LNCaP clone FGC (cell line): Measurements from ENCODE around the gene CXXC5.

Experiments used
- DNase-seq: peaks from one replicate; pipeline ENCODE4 v3.0.0-alpha.2; 2011; ENCODE audit warnings: low read depth
- H3K4me3 ChIP-seq: 2 replicates; pipeline ENCODE4 v1.5.1; 2011; ENCODE audit warnings: mild to moderate bottlenecking, low read depth, low read length, control low read depth
- TF ChIP-seq, protein P1 (sequence below): IDR thresholded peaks from 2 replicates; pipeline ENCODE4 v1.5.1; 2012; ENCODE audit warnings: mild to moderate bottlenecking; ENCODE audit not compliant: control insufficient read depth, insufficient read depth; ENCODE audit errors: extremely low read depth

Gene CXXC5

DNA sequence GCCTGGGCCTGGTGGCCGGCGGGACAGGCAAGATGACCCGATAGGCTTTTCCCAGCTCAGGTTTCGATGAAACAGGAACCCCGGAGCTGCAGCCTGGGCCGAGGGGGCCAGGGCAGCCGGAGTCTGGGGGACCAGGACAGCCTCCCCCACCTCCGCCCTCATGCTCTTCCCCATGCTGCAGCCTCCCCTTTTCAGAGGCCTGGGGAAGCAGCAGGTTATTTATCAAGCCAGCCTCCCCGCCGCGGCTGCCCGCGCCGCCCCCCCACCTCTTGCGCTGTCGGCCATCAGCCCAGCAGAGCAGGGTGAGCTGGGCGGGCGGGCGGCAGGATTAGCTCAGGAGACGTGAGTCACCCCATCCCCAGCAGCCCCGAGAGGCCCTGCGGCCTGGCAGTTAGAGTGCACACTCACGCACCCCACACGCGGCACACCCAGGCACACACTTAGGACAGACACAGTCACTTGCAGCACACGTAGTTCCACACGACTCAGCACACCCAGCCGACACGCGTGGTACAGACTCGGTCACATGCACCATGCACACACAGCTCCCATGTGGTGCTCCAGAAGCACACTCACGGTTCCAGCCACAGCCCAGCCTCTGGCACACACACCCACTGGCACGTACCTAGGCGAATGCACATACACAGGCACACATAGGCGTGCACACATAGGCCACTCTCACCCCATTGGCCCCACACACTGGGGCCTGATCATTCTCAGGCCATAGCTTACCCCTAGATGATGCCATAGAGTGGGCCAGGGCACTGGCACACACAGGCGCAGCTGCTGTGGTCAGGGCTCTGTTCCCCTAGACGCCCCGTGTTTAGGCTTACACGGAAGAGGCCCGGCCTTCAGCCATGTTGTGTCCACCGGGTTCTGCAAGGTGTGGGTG, 13.0 kb downstream of the CXXC5 start:
- TF ChIP-seq, protein P1, sequence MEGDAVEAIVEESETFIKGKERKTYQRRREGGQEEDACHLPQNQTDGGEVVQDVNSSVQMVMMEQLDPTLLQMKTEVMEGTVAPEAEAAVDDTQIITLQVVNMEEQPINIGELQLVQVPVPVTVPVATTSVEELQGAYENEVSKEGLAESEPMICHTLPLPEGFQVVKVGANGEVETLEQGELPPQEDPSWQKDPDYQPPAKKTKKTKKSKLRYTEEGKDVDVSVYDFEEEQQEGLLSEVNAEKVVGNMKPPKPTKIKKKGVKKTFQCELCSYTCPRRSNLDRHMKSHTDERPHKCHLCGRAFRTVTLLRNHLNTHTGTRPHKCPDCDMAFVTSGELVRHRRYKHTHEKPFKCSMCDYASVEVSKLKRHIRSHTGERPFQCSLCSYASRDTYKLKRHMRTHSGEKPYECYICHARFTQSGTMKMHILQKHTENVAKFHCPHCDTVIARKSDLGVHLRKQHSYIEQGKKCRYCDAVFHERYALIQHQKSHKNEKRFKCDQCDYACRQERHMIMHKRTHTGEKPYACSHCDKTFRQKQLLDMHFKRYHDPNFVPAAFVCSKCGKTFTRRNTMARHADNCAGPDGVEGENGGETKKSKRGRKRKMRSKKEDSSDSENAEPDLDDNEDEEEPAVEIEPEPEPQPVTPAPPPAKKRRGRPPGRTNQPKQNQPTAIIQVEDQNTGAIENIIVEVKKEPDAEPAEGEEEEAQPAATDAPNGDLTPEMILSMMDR, result no peak
- DNase-seq, result no peak
- H3K4me3 ChIP-seq, result no peak overlapping the region

DNA sequence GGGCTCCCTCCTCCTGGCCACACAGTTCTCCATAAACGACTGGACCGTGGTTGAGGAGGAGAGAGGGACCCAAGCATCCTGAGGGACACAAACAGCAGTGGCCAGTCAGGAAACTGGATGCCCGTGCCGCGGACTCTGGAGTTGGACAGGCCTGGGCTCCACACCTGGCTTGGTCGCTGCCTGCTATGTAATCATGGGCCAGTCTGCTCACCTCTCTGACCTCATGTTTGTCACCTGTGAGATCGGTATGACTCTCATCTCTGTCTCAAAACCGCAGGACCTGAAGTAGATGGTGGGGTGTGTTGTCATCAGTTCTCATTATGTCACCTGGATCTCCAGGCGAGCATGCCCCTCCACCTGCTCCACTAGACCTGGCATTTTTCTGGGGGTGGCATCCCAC, 14.5 kb downstream of the CXXC5 start:
- no peak overlapping the region for H3K4me3 ChIP-seq
- no peak for DNase-seq
- TF ChIP-seq, protein P1, result no peak

- H3K4me3 ChIP-seq, result no peak overlapping the region
- TF ChIP-seq, protein P1, result no peak
- no peak for DNase-seq
These were observed 15.3 kb downstream of the CXXC5 start for GRCh38 chr5:139663207-139664085.

GRCh38 chr5:139664086-139664693, 16.0 kb downstream of the CXXC5 start:
- TF ChIP-seq, protein P1, result no peak
- no peak for DNase-seq
- no peak overlapping the region for H3K4me3 ChIP-seq

- DNase-seq, result no peak
- TF ChIP-seq, protein P1, result no peak
These were observed 16.7 kb downstream of the CXXC5 start for GRCh38 chr5:139664727-139665351.

DNA sequence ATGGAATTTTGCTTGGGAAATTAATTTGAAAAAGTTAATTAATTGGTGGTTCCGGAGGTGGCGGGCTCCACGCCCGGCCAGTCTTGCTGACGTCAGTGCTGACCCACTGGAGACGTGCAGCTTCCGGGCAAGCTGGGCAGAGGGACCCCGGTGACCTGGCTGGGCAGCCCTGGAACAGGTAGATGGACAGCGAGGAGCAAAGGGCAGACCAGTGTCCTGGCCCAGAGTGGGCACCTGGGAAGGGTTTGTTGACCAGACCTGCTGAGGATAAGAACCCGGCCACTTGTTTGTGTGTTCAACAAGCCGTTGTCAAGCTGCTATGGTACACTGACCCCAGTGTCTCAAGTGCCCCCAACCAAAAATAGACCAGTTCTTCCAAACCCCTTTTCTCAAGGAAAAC, 17.5 kb downstream of the CXXC5 start:
- H3K4me3 ChIP-seq, result no peak overlapping the region
- DNase-seq, result no peak
- TF ChIP-seq, protein P1, result no peak

More at GRCh38 chr5:139664727-139665351, 16.7 kb downstream of the CXXC5 start:
- no peak overlapping the region for H3K4me3 ChIP-seq
